Measurements from ENCODE around the gene ADD2. TPM values are rescaled to one million over a fixed set of nuclear protein-coding genes. Genes with fewer than 3 reads are reported as not detected.

ADD2 gene
- total RNA-seq, 1 donor from 2014 or later = 0.15 TPM

DNA sequence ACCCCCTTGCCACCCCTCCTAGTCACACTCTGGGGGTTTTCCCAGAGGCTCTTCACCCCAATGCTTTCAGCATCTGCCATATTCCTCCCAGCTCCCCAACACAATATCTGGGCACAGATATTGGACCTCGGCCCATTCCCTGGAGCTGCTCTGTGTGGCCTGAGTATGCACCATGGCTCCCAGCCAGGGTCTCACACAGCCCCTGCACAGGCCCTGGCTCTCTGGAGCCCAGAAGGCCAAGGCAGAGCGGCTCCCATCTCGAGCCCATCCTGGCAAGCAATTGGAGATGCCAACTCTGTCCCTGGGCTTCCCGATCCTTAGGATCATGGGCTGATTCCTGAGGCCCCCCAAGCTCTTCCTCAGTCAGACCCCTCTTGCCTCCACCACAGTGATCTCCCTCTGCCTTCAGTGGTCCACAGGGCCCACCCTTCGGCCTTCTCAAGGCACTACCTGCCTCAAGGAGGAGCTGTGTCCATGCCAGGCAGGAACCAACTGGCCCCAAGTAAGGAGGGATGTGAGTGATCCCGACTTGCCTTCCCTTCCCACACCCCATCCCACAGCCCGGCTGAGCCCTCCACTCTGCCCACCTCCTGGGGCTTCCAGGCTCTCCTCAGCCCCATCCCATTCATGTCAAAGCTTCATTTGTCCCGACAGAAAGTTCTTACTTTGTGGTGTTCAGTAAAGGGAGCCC lies 62.7 kb downstream of the ADD2 start:
- Mint-ChIP-seq H3K27ac (ENCODE audit: unreplicated experiment) (no peak overlapping the region), H3K36me3 (ENCODE audit: low read depth) (no peaks in the 10 kb centered on the region), H3K4me3 (ENCODE audit: unreplicated experiment) (no peak overlapping the region), H3K4me1 (ENCODE audit: low read depth) (no peaks in the 10 kb centered on the region), H3K27me3 (ENCODE audit: low read depth) (peaks cover 13% of the 10 kb centered on the region), H3K9me3 (ENCODE audit: low read depth) (no peaks in the 10 kb centered on the region)
- no peak for DNase-seq (ENCODE audit: low spot score)
- TF ChIP-seq, protein P1, sequence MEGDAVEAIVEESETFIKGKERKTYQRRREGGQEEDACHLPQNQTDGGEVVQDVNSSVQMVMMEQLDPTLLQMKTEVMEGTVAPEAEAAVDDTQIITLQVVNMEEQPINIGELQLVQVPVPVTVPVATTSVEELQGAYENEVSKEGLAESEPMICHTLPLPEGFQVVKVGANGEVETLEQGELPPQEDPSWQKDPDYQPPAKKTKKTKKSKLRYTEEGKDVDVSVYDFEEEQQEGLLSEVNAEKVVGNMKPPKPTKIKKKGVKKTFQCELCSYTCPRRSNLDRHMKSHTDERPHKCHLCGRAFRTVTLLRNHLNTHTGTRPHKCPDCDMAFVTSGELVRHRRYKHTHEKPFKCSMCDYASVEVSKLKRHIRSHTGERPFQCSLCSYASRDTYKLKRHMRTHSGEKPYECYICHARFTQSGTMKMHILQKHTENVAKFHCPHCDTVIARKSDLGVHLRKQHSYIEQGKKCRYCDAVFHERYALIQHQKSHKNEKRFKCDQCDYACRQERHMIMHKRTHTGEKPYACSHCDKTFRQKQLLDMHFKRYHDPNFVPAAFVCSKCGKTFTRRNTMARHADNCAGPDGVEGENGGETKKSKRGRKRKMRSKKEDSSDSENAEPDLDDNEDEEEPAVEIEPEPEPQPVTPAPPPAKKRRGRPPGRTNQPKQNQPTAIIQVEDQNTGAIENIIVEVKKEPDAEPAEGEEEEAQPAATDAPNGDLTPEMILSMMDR (IDR thresholded peaks at IDR 0.05) = no peak

DNA sequence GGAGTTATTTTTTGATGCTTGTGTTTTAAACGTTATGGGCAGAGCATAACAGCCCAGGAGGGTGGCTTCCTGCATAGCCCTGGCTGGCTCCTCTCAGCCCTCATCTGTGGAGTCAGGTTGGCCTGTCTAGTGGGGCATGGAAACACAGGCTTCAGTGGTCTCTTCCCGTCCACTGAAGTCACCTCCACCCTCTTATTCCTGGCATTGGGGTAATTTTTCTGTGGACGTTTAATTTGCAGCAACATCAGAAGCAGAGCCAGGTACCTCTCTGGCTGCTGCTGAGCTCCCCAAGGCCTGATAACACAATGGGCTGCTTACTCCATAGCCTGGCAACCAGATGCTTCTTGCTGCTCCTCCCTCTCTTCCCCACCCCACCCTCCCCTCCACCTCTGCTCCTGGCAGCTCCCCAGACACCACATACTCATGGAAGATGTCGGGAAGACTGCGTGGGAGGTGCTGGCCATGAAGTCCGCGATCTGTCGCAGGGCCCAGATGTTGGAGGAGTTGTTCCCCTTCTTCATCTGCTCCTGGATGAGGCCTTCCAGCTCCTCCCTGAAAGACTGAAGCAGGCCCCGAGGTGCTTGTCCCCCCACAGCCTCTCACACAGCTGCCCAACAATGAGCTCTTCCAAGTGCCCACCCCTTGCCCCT lies 64.0 kb downstream of the ADD2 start:
- no peak for DNase-seq (ENCODE audit: low spot score)
- no peak overlapping the region for H3K4me3 Mint-ChIP-seq (ENCODE audit: unreplicated experiment)
- no peaks in the 10 kb centered on the region for H3K9me3 Mint-ChIP-seq (ENCODE audit: low read depth)
- H3K4me1 Mint-ChIP-seq (ENCODE audit: low read depth) = no peaks in the 10 kb centered on the region
- TF ChIP-seq, protein P1 (IDR thresholded peaks at IDR 0.05) = no peak
- H3K27me3 Mint-ChIP-seq (ENCODE audit: low read depth) = peaks cover 18% of the 10 kb centered on the region
- no peaks in the 10 kb centered on the region for H3K36me3 Mint-ChIP-seq (ENCODE audit: low read depth)
- no peak overlapping the region for H3K27ac Mint-ChIP-seq (ENCODE audit: unreplicated experiment)

DNA sequence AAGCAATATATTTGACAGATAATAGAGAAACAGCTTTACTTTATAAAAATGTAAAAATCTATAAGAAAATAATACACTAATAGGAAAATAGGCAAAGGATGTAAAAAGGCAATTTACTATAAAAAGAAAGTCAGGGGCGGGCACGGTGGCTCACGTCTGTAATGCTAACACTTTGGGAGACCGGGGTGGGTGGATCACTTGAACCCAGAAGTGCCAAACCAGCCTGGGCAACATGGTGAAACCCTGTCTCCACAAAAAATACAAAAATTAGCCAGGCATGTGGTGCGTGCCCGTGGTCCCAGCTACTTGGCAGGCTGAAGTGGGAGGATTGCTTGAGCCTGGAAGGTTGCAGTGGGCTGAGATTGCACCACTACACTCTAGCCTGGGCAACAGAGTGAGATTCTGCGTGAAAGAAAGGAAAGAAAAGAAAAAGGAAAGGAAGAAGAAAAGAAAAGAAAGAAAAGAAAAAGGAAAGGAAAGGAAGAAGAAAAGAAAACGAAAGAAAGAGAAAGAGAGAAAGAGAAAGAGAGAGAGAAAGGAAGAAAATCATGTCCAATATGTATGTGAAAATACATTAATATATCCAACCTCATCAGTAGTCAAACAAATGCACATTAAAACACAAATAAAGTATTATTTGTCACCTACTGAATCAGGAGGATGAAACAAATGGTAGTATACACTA lies 65.1 kb downstream of the ADD2 start:
- TF ChIP-seq, protein P1 (IDR thresholded peaks at IDR 0.05) = no peak
- no peak overlapping the region for H3K4me3 Mint-ChIP-seq (ENCODE audit: unreplicated experiment)
- DNase-seq (ENCODE audit: low spot score) = no peak
- no peaks in the 10 kb centered on the region for H3K9me3 Mint-ChIP-seq (ENCODE audit: low read depth)
- peaks cover 25% of the 10 kb centered on the region for H3K27me3 Mint-ChIP-seq (ENCODE audit: low read depth)
- no peaks in the 10 kb centered on the region for H3K36me3 Mint-ChIP-seq (ENCODE audit: low read depth)
- H3K27ac Mint-ChIP-seq (ENCODE audit: unreplicated experiment) = no peak overlapping the region
- H3K4me1 Mint-ChIP-seq (ENCODE audit: low read depth) = no peaks in the 10 kb centered on the region

- Mint-ChIP-seq H3K9me3 (ENCODE audit: low read depth) (no peaks in the 10 kb centered on the region), H3K27ac (ENCODE audit: unreplicated experiment) (no peak overlapping the region), H3K36me3 (ENCODE audit: low read depth) (no peaks in the 10 kb centered on the region), H3K4me1 (ENCODE audit: low read depth) (no peaks in the 10 kb centered on the region), H3K27me3 (ENCODE audit: low read depth) (peaks cover 30% of the 10 kb centered on the region), H3K4me3 (ENCODE audit: unreplicated experiment) (no peak overlapping the region)
- DNase-seq (ENCODE audit: low spot score) = no peak
- TF ChIP-seq, protein P1 (IDR thresholded peaks at IDR 0.05) = no peak
These were observed 69.2 kb downstream of the ADD2 start for GRCh38 chr2:70698847-70699246.

GRCh38 chr2:70697603-70698383 lies 70.2 kb downstream of the ADD2 start:
- H3K36me3 Mint-ChIP-seq (ENCODE audit: low read depth) = no peaks in the 10 kb centered on the region
- TF ChIP-seq, protein P1 (IDR thresholded peaks at IDR 0.05) = no peak
- H3K9me3 Mint-ChIP-seq (ENCODE audit: low read depth) = no peaks in the 10 kb centered on the region
- H3K4me3 Mint-ChIP-seq (ENCODE audit: unreplicated experiment) = no peak overlapping the region
- no peak overlapping the region for H3K27ac Mint-ChIP-seq (ENCODE audit: unreplicated experiment)
- H3K27me3 Mint-ChIP-seq (ENCODE audit: low read depth) = peaks cover 34% of the 10 kb centered on the region
- no peaks in the 10 kb centered on the region for H3K4me1 Mint-ChIP-seq (ENCODE audit: low read depth)
- DNase-seq (ENCODE audit: low spot score) = peak; percentile 41

Data from chondrocyte (in vitro differentiated cells).